Esophagus squamous epithelium (tissue), 4 donors: Measurements from ENCODE around the gene CXCL17.

ENCODE experiments used
- POLR2A ChIP-seq, 4 donors: fragments of 450-650 bp; IDR thresholded peaks; one replicate each; pipeline ENCODE4 v1.6.1; 2017; ENCODE audit warnings: antibody characterized with exemption in 4 of 4, mild to moderate bottlenecking in 4 of 4, moderate library complexity in 3 of 4
- TF ChIP-seq, protein P1 (sequence below), 6 experiments: fragments of 450-650 bp in 4 of 6; fragments of 200-600 bp in 2 of 6; sonication (generic) in 2 of 6; IDR thresholded peaks; one replicate each; pipeline ENCODE4 v1.5.1; 2016 to 2019; ENCODE audit warnings: antibody characterized with exemption in 6 of 6, mild to moderate bottlenecking in 4 of 6, moderate library complexity in 4 of 6

GRCh38 chr19:42400404-42400803, 42.3 kb downstream of the CXCL17 start:
- no peak for TF ChIP-seq POLR2A (IDR thresholded peaks at IDR 0.05)
- TF ChIP-seq, protein P1, sequence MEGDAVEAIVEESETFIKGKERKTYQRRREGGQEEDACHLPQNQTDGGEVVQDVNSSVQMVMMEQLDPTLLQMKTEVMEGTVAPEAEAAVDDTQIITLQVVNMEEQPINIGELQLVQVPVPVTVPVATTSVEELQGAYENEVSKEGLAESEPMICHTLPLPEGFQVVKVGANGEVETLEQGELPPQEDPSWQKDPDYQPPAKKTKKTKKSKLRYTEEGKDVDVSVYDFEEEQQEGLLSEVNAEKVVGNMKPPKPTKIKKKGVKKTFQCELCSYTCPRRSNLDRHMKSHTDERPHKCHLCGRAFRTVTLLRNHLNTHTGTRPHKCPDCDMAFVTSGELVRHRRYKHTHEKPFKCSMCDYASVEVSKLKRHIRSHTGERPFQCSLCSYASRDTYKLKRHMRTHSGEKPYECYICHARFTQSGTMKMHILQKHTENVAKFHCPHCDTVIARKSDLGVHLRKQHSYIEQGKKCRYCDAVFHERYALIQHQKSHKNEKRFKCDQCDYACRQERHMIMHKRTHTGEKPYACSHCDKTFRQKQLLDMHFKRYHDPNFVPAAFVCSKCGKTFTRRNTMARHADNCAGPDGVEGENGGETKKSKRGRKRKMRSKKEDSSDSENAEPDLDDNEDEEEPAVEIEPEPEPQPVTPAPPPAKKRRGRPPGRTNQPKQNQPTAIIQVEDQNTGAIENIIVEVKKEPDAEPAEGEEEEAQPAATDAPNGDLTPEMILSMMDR (IDR thresholded peaks at IDR 0.05), result no peak
